Gastrocnemius medialis (tissue), 4 donors: Measurements from ENCODE around the gene TRIM25. TPM values are rescaled to one million over a fixed set of nuclear protein-coding genes. Genes with fewer than 3 reads are reported as not detected.

Source experiments
- ATAC-seq, 2 donors: fragments of 150-250 bp; one replicate each; pipeline ENCODE4 v1.9.1; 2016
- DNase-seq, 2 donors: peaks; one replicate each; pipeline ENCODE4 v3.0.0-alpha.2; 2019
- H3K27ac ChIP-seq, 4 donors: fragments of 200-600 bp; sonication (generic); 1 replicate in 1 of 4; 2 replicates in 3 of 4; pipeline ENCODE4 v1.5.1; 2016 to 2018; ENCODE audit warnings: mild to moderate bottlenecking in 2 of 4, moderate library complexity in 1 of 4
- H3K27me3 ChIP-seq, 3 donors: fragments of 200-600 bp; sonication (generic) in 2 of 3; 1 replicate in 1 of 3; 2 replicates in 2 of 3; pipeline versions ENCODE4 v1.5.1 to v1.6.0; 2016 to 2019; ENCODE audit warnings: mild to moderate bottlenecking in 1 of 3, moderate library complexity in 1 of 3
- H3K36me3 ChIP-seq, 2 donors: fragments of 200-600 bp; sonication (generic) in 1 of 2; one replicate each; pipeline ENCODE4 v1.5.1; 2017 to 2018
- H3K4me1 ChIP-seq, 2 donors: fragments of 200-600 bp; sonication (generic) in 1 of 2; one replicate each; pipeline ENCODE4 v1.5.1; 2016 to 2017; ENCODE audit warnings: mild to moderate bottlenecking in 2 of 2
- H3K4me3 ChIP-seq, 4 donors: fragments of 200-600 bp; sonication (generic) in 3 of 4; 1 replicate in 1 of 4; 2 replicates in 3 of 4; pipeline ENCODE4 v1.5.1; 2016 to 2019; ENCODE audit warnings: mild to moderate bottlenecking in 2 of 4
- H3K9me3 ChIP-seq, 3 donors: fragments of 200-600 bp; sonication (generic) in 2 of 3; 1 replicate in 1 of 3; 2 replicates in 2 of 3; pipeline ENCODE4 v1.5.1; 2016 to 2019
- CTCF ChIP-seq, 5 experiments: fragments of 450-650 bp in 3 of 5; fragments of 200-600 bp in 2 of 5; sonication (generic) in 2 of 5; IDR thresholded peaks in 4 of 5; conservative IDR thresholded peaks in 1 of 5; 1 replicate in 4 of 5; 2 replicates in 1 of 5; pipeline ENCODE4 v1.5.1; 2016 to 2019; ENCODE audit warnings: antibody characterized with exemption in 5 of 5, mild to moderate bottlenecking in 3 of 5, moderate library complexity in 3 of 5
- POLR2A ChIP-seq, 2 donors: fragments of 450-650 bp; IDR thresholded peaks; one replicate each; pipeline ENCODE4 v1.6.1; 2017; ENCODE audit warnings: antibody characterized with exemption in 2 of 2, mild to moderate bottlenecking in 2 of 2, moderate library complexity in 2 of 2
- in situ Hi-C, 4 donors: fragments of 200-750 bp; cut with MboI; loops; one replicate each; pipeline versions ENCODE4 v1.15.0 to v1.8.0; 2017; ENCODE audit warnings: low sequenced_read_pairs in 4 of 4
- intact Hi-C: fragments of 100-400 bp; cut with DNase I; formaldehyde crosslinking; loops from one replicate; pipeline ENCODE4 v1.15.1; 2023; ENCODE audit warnings: low total_unique reads
- total RNA-seq, 4 donors: library from RNA; depleted of rRNA; stranded (reverse); fragments of >200 nt; gene quantifications; one replicate each; pipeline versions ENCODE4 v1.1.0 to v1.2.3, GENCODE V29; 2016

Gene TRIM25
- total RNA-seq, 4 donors from 2014 or later, result 8.5 to 18.2 (median 15.1) TPM

- no peaks in the 10 kb centered on the region for H3K9me3 ChIP-seq
- no peak overlapping the region for H3K27ac ChIP-seq
- H3K36me3 ChIP-seq, result no peaks in the 10 kb centered on the region
- ATAC-seq, result no peak
- intact Hi-C loops (no loop called here), in situ Hi-C loops (no loop called here)
- DNase-seq, result no peak
- no peak overlapping the region for H3K4me3 ChIP-seq
- H3K4me1 ChIP-seq, result no peaks in the 10 kb centered on the region
- TF ChIP-seq CTCF (IDR thresholded peaks at IDR 0.05 in 4 of 5, conservative IDR thresholded peaks at IDR 0.05 in 1 of 5) (no peak), POLR2A (IDR thresholded peaks at IDR 0.05) (no peak)
- H3K27me3 ChIP-seq, result no peaks in the 10 kb centered on the region
These were observed 64.7 kb downstream of the TRIM25 start for GRCh38 chr17:56849131-56849530.

- H3K4me1 ChIP-seq, result peaks cover 0 to 2% of the 10 kb centered on the region in 2 donors
- ATAC-seq (no peak), DNase-seq (no peak)
- no peak overlapping the region for H3K4me3 ChIP-seq
- no peaks in the 10 kb centered on the region for H3K36me3 ChIP-seq
- no peak overlapping the region for H3K27ac ChIP-seq
- in situ Hi-C loops, result no loop called here
- intact Hi-C loops, result no loop called here
- H3K27me3 ChIP-seq, result no peaks in the 10 kb centered on the region
- TF ChIP-seq CTCF (IDR thresholded peaks at IDR 0.05 in 4 of 5, conservative IDR thresholded peaks at IDR 0.05 in 1 of 5) (no peak), POLR2A (IDR thresholded peaks at IDR 0.05) (no peak)
- H3K9me3 ChIP-seq, result no peaks in the 10 kb centered on the region
These were observed 66.7 kb downstream of the TRIM25 start for GRCh38 chr17:56847106-56847505.

- Histone ChIP-seq H3K36me3 (no peaks in the 10 kb centered on the region), H3K4me1 (peaks cover 0 to 2% of the 10 kb centered on the region in 2 donors), H3K27ac (no peak overlapping the region), H3K9me3 (no peaks in the 10 kb centered on the region), H3K27me3 (no peaks in the 10 kb centered on the region), H3K4me3 (no peak overlapping the region)
- DNase-seq (no peak), ATAC-seq (no peak)
- in situ Hi-C loops (no loop called here), intact Hi-C loops (no loop called here)
- TF ChIP-seq POLR2A (IDR thresholded peaks at IDR 0.05), result no peak
- no peak for TF ChIP-seq CTCF (IDR thresholded peaks at IDR 0.05 in 4 of 5, conservative IDR thresholded peaks at IDR 0.05 in 1 of 5)
These were observed 67.9 kb downstream of the TRIM25 start for GRCh38 chr17:56845934-56846333.

GRCh38 chr17:56842577-56842976 lies 71.3 kb downstream of the TRIM25 start:
- Histone ChIP-seq H3K27ac (no peak overlapping the region), H3K4me1 (peaks cover 0 to 2% of the 10 kb centered on the region in 2 donors), H3K4me3 (no peak overlapping the region), H3K36me3 (no peaks in the 10 kb centered on the region), H3K9me3 (no peaks in the 10 kb centered on the region), H3K27me3 (no peaks in the 10 kb centered on the region)
- intact Hi-C loops, result no loop called here
- TF ChIP-seq CTCF (IDR thresholded peaks at IDR 0.05 in 4 of 5, conservative IDR thresholded peaks at IDR 0.05 in 1 of 5), result no peak
- TF ChIP-seq POLR2A (IDR thresholded peaks at IDR 0.05), result no peak
- ATAC-seq (no peak), DNase-seq (no peak)
- in situ Hi-C loops, result no loop called here

GRCh38 chr17:56838687-56839086 lies 75.2 kb downstream of the TRIM25 start:
- in situ Hi-C loops (no loop called here), intact Hi-C loops (loop anchor here (10.0 kb wide), 1 partner anchor 266 kb away; no protein-coding TSS in a partner anchor)
- peaks cover 2 to 3% of the 10 kb centered on the region in 2 donors for H3K4me1 ChIP-seq
- ATAC-seq (no peak), DNase-seq (no peak)
- H3K9me3 ChIP-seq, result no peaks in the 10 kb centered on the region
- H3K36me3 ChIP-seq, result no peaks in the 10 kb centered on the region
- no peaks in the 10 kb centered on the region for H3K27me3 ChIP-seq
- no peak overlapping the region for H3K27ac ChIP-seq
- no peak for TF ChIP-seq CTCF (IDR thresholded peaks at IDR 0.05 in 4 of 5, conservative IDR thresholded peaks at IDR 0.05 in 1 of 5)
- no peak for TF ChIP-seq POLR2A (IDR thresholded peaks at IDR 0.05)
- H3K4me3 ChIP-seq, result no peak overlapping the region
